Endothelial cell of umbilical vein (primary cell): ENCODE data around the gene CITED2.
A peak's percentile ranks its signal among the peaks of the same experiment; 100 is the strongest.

Source experiments
- EZH2 ChIP-seq: IDR thresholded peaks from 2 replicates; pipeline ENCODE4 v1.6.1; 2012; ENCODE audit warnings: borderline replicate concordance, low read depth, mild to moderate bottlenecking, moderate library complexity, low read length, inconsistent platforms; ENCODE audit not compliant: severe bottlenecking
- FOS ChIP-seq: IDR thresholded peaks from 2 replicates; pipeline ENCODE4 v1.6.1; 2011; ENCODE audit warnings: mild to moderate bottlenecking, low read length, moderate library complexity, borderline replicate concordance; ENCODE audit not compliant: insufficient read depth
- JUN ChIP-seq: IDR thresholded peaks from 2 replicates; pipeline ENCODE4 v1.6.1; 2011; ENCODE audit warnings: borderline replicate concordance, low read depth; ENCODE audit not compliant: insufficient read length, insufficient read depth
- MYC ChIP-seq: IDR thresholded peaks from one replicate; pipeline ENCODE4 v1.6.1; 2011; ENCODE audit warnings: mild to moderate bottlenecking, low read depth, low read length
- POLR2A ChIP-seq: IDR thresholded peaks from 2 replicates; pipeline ENCODE4 v1.6.1; 2012; ENCODE audit warnings: low read depth, mild to moderate bottlenecking, control low read depth, low read length
- POLR2AphosphoS5 ChIP-seq: IDR thresholded peaks from 2 replicates; pipeline ENCODE4 v1.6.1; 2012; ENCODE audit warnings: low read depth, mild to moderate bottlenecking, control low read depth, low read length, moderate library complexity; ENCODE audit not compliant: insufficient read depth
- TF ChIP-seq, protein P1 (sequence below), 2 donors: IDR thresholded peaks; 1 replicate in 1 of 2; 2 replicates in 1 of 2; pipeline ENCODE4 v1.5.1; 2011; ENCODE audit warnings: low read length in 2 of 2, mild to moderate bottlenecking in 2 of 2, moderate library complexity in 2 of 2, control low read depth in 1 of 2, inconsistent platforms in 1 of 2, low read depth in 1 of 2; ENCODE audit not compliant: insufficient read depth in 1 of 2; ENCODE audit errors: extremely low read depth in 1 of 2
- TF ChIP-seq, protein P2 (sequence below): IDR thresholded peaks from 2 replicates; pipeline ENCODE4 v1.6.1; 2011; ENCODE audit not compliant: insufficient read depth, insufficient read length

DNA sequence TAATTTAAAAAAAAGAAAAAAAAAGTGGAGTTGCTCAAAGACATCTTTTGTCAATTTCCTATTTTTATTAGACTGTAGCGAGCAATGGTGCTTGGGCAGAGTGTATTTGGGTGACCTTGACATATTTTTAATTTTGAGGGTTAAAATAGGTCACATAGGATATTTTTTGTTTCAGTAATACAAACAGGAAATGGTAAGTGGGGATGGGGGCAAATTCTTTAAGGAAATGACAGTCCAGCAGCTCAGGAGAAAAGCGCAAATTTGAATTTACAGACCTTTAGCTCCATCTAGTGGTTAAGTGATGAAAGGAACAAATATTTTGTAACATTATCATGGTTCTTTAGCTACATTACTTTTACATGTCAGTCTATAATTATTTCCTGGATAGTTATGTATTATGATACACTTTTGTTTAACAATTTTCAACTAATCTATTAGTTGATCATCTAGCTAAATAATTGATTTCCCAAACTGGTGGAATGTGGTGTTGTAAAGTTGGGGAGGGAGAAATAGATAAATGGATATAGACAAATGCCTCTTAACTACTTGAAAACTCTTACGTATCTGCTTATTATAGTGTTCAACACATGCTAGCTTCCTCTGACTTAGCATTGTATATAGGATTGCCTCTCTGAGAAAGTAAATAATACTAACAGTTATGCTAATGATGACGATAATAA is 10.0 kb downstream of the CITED2 start:
- TF ChIP-seq, protein P1, sequence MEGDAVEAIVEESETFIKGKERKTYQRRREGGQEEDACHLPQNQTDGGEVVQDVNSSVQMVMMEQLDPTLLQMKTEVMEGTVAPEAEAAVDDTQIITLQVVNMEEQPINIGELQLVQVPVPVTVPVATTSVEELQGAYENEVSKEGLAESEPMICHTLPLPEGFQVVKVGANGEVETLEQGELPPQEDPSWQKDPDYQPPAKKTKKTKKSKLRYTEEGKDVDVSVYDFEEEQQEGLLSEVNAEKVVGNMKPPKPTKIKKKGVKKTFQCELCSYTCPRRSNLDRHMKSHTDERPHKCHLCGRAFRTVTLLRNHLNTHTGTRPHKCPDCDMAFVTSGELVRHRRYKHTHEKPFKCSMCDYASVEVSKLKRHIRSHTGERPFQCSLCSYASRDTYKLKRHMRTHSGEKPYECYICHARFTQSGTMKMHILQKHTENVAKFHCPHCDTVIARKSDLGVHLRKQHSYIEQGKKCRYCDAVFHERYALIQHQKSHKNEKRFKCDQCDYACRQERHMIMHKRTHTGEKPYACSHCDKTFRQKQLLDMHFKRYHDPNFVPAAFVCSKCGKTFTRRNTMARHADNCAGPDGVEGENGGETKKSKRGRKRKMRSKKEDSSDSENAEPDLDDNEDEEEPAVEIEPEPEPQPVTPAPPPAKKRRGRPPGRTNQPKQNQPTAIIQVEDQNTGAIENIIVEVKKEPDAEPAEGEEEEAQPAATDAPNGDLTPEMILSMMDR (IDR thresholded peaks at IDR 0.05; ENCODE audit: extremely low read depth in 1 of 2, insufficient read depth in 1 of 2, low read depth in 1 of 2, low read length in 2 of 2): peak; percentile 19 to 43
- TF ChIP-seq JUN (no peak), POLR2AphosphoS5 (no peak), POLR2A (no peak), FOS (no peak), MYC (no peak), EZH2 (no peak)
- TF ChIP-seq, protein P2, sequence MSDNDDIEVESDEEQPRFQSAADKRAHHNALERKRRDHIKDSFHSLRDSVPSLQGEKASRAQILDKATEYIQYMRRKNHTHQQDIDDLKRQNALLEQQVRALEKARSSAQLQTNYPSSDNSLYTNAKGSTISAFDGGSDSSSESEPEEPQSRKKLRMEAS: no peak
